Measurements from ENCODE around the gene CD200R1L. TPM values are rescaled to one million over a fixed set of nuclear protein-coding genes. Genes with fewer than 3 reads are reported as not detected.
"Not testable (repeated sequence)": the region's sequence is repeated elsewhere in the genome, so short reads cannot be mapped to it uniquely, and the experiment has no call there.

The CD200R1L gene
- total RNA-seq: not detected

GRCh38 chr3:112846764-112847163 is at the start of gene CD200R1L:
TSS of gene CD200R1L (minus strand) at chr3:112846864. CDS start at chr3:112829367, 17,497 bp downstream.
- DNase-seq: no peak

DNA sequence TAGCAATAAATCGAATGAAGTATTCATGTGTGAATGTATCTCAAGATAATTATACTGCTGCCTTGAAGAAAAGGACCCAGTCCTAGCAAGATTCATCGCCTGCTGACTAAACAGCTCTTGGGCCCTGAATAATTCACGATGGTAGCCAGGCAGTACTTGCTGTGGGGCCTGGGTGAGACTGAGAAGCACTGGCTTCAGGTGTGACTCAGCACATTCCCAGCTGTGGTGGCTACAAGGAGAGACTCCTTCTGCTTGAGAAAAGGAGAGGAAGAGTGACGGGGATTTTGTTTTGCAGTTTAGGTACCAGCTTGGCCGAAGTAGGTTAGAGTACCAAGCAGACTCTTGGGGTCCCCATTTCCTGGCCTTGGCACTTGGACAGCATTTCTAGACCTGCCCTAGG is 47.6 kb upstream of the CD200R1L start:
- no peak for DNase-seq

DNA sequence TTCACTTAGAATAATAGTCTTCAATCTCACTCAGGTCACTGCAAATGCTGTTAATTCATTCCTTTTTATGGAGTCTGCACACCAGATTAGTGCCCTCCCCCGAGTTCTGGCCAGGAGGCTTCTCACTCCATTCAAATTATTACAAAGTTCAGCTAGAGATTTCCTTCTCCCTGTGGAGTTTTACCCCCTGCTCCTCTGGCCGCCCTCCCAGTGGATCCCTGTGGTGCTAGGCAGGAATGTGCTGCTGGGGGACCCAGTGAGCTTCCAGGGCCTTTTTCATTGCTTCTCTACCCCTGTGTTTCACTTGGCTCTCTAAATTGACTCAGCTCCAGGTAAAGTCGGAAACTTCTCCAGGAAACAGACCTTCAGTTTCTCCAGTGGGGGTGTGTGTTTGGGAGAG is 42.7 kb upstream of the CD200R1L start:
- DNase-seq: no peak

DNA sequence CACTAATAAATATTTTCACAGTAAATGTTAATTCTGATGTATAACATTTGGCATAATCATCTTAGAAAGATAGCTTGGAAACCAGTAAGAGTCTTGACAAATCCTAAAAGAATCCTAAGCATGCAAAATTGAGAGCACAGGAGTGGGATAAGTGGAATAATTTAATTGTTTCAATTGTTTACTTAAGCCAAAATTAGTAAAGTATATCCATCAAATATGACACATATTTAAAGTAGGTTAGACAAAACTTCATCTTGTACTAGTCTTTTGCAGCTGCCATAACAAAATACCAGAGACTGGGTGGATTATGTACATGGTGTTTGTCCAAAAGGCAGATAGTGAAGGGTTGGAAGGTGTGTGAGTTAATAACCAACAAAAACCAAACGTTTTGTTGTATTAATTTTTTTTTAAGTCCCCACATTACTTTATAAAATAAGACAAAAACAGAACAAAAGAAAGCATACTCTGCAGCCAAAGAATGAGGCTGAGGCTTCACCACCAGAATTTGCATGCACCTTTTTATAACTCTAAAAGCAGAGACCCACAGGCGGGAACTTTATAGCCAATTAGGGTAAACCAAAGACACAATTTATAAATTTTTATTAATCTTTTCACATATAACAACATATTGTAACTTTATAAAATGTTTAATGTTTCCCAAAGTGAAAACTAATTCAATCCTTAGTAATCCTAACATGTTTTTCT is 41.9 kb upstream of the CD200R1L start:
- no peak for DNase-seq

DNA sequence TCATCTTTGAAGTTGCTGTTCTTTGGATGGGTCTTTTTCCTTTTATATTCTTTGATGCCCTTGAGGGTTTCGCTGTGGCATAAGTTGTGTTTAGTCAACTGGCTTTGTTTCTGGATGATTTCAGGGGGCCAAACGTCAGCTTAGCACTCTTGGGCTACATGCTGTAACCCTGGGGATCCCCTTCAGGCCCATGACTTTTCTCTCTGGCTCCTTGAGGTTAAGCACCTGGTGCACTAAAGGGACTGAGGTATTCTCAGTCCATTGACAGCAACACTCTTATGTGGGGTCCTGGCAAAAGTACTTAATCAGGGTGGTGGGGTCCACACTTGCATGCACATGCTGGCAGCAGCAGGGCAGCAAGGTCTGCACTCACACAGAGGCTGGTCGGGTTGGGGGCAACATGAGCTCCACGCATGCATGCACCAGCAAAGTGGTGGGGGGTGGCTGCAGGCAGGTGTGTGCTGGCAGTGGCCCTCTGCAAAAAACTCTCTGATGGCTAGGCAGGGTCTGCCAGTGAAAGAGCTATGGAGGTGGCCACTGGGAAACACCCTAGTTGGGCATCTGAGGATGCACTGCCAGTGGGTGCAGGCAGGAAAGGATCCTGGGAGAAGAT is 38.1 kb upstream of the CD200R1L start:
- DNase-seq: no peak

DNA sequence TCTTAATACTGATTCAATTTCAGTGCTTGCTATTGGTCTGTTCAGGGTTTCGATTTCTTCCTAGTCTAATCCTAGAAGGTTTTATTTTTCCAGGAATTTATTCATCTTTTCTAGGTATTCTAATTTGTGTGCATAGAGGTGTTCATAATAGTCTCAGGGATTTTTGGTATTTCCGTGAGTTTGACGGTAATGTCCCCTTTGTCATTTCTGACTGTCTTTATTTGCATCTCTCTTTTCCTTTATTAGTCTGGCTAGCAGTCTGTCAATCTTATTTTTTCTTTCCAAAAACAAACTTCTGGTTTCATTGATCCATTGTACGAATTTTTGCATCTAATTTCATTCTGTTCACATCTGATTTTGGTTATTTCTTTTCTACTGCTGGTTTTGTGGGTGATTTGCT is 35.2 kb upstream of the CD200R1L start:
- DNase-seq: no peak

- DNase-seq: no peak
These were observed 28.9 kb upstream of the CD200R1L start for GRCh38 chr3:112875561-112875960.

DNA sequence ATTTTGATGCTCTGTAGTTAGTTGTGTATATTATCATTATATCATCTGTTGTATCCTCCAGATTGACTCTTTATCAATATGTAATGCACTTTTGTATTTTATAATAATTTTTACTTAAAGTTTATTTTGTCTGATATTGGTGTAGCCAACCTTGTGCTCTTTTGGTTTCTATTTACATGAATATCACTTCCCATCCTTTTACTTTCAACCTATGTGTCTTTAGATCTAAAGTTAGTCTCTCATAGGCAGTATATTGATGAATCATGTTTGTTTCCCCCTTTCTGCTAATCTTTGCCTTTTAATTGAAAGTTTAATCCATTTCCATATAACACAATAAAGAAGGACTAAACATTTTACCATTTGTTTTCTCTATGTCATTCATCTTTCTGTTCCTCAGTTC is 28.1 kb upstream of the CD200R1L start:
- no peak for DNase-seq

DNA sequence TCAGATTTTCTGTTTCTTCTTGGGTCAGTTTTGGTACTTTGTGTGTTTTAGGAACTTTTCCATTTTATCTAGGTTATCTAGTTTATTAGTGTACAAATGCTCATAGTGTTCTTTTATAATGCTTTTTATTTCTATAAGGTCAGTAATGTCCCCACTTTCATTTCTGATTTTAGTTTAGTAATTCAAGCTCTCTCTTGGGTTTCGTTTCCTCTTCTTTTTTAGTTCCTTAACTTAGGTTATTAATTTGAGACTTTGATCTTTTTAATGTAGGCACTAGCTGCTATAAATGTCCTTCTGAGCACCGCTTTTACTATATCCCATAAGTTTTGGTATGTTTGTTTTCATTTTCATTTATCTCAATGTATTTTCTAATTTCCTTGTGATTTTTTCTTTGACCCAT is 27.0 kb upstream of the CD200R1L start:
- no peak for DNase-seq

- DNase-seq: no peak
These were observed 25.1 kb upstream of the CD200R1L start for GRCh38 chr3:112871735-112872134.

DNA sequence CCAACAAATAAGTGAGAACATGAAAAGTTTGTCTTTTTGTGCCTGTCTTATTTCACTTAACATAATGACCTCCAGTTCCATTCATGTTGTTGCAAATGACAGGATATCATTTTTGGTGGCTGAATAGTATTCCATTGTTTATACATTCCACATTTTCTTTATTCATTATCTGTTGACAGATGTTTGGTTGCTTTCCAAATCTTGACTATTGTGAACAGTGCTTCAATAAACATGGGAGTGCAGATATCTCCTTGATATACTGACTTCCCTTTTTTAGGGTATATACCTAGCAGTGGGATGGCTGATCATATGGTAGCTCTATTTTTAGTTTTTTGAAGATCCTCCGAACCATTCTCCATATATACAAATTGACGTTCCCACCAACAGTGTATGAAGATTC is 19.1 kb upstream of the CD200R1L start:
- no peak for DNase-seq

GRCh38 chr3:112860898-112861297 is 14.2 kb upstream of the CD200R1L start:
- no peak for DNase-seq

DNA sequence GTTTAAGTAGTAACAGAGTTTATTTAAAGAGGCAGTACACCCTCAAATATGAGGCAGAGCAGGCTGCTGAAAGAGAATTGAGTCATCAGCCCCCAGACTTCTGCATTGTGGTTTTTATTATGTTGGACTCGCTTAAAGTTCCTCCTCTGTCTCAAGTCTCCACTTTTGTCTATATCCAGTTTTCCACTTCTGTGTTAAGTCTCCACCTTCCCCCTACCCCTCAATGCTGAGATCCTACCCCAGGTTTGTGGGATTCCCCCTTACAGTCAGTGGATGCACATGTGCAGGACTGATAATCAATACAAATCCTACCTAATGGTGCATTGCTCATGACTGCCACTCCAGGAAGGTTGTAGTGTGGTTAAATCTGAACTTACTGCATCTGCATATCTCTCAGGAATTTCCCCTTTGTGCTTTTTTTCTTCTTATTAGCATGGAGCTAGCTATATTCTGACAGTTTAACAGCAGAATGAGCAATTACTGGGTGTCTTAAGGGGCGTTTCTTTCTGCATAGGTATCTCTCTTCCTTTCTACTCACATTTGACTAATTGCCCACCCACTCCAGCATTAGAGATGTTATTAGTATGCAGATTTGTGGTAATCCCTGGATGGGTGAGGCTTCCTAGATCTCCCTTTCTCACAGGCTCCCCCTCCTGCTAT is 11.9 kb upstream of the CD200R1L start:
- no peak for DNase-seq

GRCh38 chr3:112857526-112857925 is 10.9 kb upstream of the CD200R1L start:
- no peak for DNase-seq

DNA sequence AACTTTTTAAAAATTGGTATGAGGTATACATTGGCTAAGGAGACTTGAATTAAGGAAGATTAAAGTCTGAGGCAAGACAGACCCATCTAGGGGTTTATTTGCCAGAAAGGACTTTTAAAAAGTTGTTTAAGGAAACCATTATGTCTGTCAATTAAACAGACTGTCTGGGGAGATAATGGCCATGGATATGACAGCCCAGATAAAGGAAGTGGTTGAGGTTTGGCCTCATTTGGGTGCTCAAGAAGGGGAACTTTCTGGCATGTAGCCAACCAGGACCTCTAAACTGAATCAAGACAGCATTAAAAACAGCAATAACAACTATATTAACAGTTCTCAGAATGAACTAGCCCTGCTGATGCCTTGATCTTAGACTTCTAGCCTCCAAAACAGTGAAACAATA is 9.9 kb upstream of the CD200R1L start:
- DNase-seq: no peak

- DNase-seq: no peak
These were observed 9.2 kb upstream of the CD200R1L start for GRCh38 chr3:112855883-112856282.

- DNase-seq: not testable (repeated sequence)
These were observed 8.4 kb upstream of the CD200R1L start for GRCh38 chr3:112855074-112855473.

GRCh38 chr3:112848196-112848595 is 1.5 kb upstream of the CD200R1L start:
- no peak for DNase-seq

- no peak for DNase-seq
These were observed 1.0 kb upstream of the CD200R1L start for GRCh38 chr3:112847692-112848091.

DNA sequence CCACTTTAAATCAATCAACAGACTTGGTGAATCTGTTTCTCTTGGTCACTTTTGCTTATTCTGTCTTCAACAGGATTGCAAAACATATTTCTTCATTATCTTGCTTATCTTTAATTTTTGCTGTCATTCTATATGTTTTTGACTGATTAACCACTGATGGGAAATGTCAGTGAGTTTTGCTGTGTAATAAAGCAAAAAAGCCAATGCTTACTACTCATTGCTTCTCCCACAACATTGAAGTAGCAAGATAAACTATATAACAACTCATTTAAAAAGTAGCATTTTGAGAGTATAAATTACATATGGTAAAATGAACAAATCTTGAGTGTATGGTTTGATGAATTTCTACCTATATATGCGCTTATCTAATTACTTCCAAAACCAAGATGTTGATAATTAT is 892 bp downstream of the CD200R1L start:
- no peak for DNase-seq

GRCh38 chr3:112829046-112829445 is 17.6 kb downstream of the CD200R1L start:
- no peak for DNase-seq

- DNase-seq: no peak
These were observed 24.3 kb downstream of the CD200R1L start for GRCh38 chr3:112822064-112823055.
